Neutrophil (primary cell): ENCODE results near the gene CABLES1.

ENCODE experiments used
- H3K27ac ChIP-seq: fragments of 200-600 bp; sonication (generic); 2 replicates; pipeline ENCODE4 v1.5.1; 2016; ENCODE audit warnings: mild to moderate bottlenecking, moderate library complexity
- H3K27me3 ChIP-seq: fragments of 200-600 bp; sonication (generic); 2 replicates; pipeline ENCODE4 v1.6.0; 2016; ENCODE audit warnings: mild to moderate bottlenecking
- H3K36me3 ChIP-seq: fragments of 200-600 bp; sonication (generic); 2 replicates; pipeline ENCODE4 v1.5.1; 2017
- H3K4me1 ChIP-seq, 2 experiments: fragments of 200-600 bp in 1 of 2; sonication (generic) in 1 of 2; 1 replicate in 1 of 2; 2 replicates in 1 of 2; pipeline versions ENCODE4 v1.5.1 to v1.6.1; 2013 to 2016; ENCODE audit warnings: low read depth in 1 of 2, low read length in 1 of 2, mild to moderate bottlenecking in 1 of 2, moderate library complexity in 1 of 2; ENCODE audit not compliant: control insufficient read depth in 1 of 2, insufficient read depth in 1 of 2
- H3K4me3 ChIP-seq, 2 experiments: fragments of 200-600 bp in 1 of 2; sonication (generic) in 1 of 2; 1 replicate in 1 of 2; 2 replicates in 1 of 2; pipeline ENCODE4 v1.5.1; 2013 to 2016; ENCODE audit warnings: low read depth in 1 of 2, low read length in 1 of 2, mild to moderate bottlenecking in 1 of 2, moderate library complexity in 1 of 2
- H3K9me3 ChIP-seq: fragments of 200-600 bp; sonication (generic); 2 replicates; pipeline ENCODE4 v1.5.1; 2016
- CTCF ChIP-seq: fragments of 200-600 bp; sonication (generic); IDR thresholded peaks from 2 replicates; pipeline ENCODE4 v1.5.1; 2016; ENCODE audit warnings: antibody characterized with exemption

Gene CABLES1

DNA sequence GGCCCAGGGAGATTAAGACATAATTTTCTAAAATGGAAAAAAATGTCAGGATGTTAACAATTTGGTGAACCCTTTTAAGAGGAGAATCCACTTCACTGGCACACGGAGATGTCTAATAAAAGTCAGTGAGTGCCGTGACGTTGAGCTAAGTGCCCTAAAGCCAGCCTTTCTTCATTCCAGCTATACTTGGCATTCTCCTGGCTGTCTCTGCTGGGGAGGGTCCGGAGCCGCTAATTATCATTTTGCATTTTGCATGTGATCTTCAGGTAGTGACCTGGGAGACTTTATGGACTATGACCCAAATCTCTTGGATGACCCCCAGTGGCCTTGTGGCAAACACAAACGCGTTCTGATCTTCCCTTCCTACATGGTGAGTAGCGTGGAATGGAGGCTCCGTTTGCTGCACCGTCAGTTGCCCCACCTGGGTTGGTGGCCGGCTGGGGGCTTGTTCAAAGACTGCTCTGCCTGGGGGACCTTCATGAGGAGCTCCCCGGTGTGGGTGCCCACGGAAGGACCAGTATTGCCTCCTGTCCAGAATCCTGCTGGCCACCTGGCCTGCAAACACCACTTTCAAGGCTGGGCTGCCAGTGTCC is 101.7 kb downstream of the CABLES1 start:
- Histone ChIP-seq H3K27ac (peak overlapping the region; percentile 61), H3K4me1 (peaks cover 10 to 11% of the 10 kb centered on the region in 2 experiments), H3K36me3 (no peaks in the 10 kb centered on the region), H3K4me3 (no peak overlapping the region), H3K9me3 (no peaks in the 10 kb centered on the region), H3K27me3 (no peaks in the 10 kb centered on the region)
- no peak for TF ChIP-seq CTCF

GRCh38 chr18:23237524-23238151 is 102.4 kb downstream of the CABLES1 start:
- no peaks in the 10 kb centered on the region for H3K9me3 ChIP-seq
- H3K36me3 ChIP-seq: no peaks in the 10 kb centered on the region
- no peaks in the 10 kb centered on the region for H3K27me3 ChIP-seq
- TF ChIP-seq CTCF: no peak
- peak overlapping the region; percentile 44 to 57 for H3K4me3 ChIP-seq
- H3K4me1 ChIP-seq: peaks cover 10 to 11% of the 10 kb centered on the region in 2 experiments
- peak overlapping the region; percentile 61 for H3K27ac ChIP-seq

DNA sequence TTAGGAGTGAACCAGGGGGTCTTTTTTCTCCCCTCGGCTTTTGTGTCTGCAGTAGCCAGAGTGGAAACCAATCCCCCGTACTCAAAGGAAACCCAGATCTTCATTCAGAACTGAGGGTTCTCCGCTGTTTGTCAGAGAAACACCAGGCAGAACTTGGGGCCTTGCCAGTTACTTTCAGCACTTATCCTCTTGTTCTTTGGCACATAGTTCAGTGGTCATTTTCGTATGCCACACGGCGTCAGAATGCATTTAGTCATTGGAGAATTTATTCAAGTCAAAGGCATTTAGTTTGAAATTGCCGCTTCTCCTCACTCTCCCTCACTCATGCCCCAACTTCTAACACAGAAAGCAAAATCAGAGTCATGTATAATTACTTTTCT is 102.9 kb downstream of the CABLES1 start:
- H3K27ac ChIP-seq: no peak overlapping the region
- no peaks in the 10 kb centered on the region for H3K9me3 ChIP-seq
- no peak for TF ChIP-seq CTCF
- H3K27me3 ChIP-seq: no peaks in the 10 kb centered on the region
- H3K4me3 ChIP-seq: peak overlapping the region; percentile 44 to 57
- no peaks in the 10 kb centered on the region for H3K36me3 ChIP-seq
- H3K4me1 ChIP-seq: peaks cover 12 to 13% of the 10 kb centered on the region in 2 experiments

GRCh38 chr18:23238651-23239349 is 103.5 kb downstream of the CABLES1 start:
- Histone ChIP-seq H3K27me3 (no peaks in the 10 kb centered on the region), H3K27ac (no peak overlapping the region), H3K36me3 (no peaks in the 10 kb centered on the region), H3K4me1 (peaks cover 15 to 19% of the 10 kb centered on the region in 2 experiments), H3K9me3 (no peaks in the 10 kb centered on the region), H3K4me3 (no peak overlapping the region)
- TF ChIP-seq CTCF: no peak

DNA sequence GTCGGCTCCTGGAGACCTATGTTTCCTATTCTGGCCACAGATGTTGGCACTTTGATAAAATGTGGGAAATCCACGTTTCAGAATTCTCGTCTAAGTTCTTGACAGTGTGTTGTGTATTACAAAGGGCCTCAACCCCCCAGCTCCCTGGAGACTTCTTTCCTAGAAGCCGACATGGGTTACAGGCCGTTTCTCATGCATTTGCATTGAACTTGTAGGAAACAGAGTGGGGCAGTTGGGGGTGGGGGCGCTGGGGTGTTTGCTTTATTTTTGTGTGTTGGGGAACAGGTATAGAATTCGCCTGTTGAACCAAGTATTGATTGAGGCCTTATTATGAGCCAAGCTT is 104.0 kb downstream of the CABLES1 start:
- H3K27me3 ChIP-seq: no peaks in the 10 kb centered on the region
- TF ChIP-seq CTCF: no peak
- no peaks in the 10 kb centered on the region for H3K36me3 ChIP-seq
- peaks cover 19 to 23% of the 10 kb centered on the region in 2 experiments for H3K4me1 ChIP-seq
- no peak overlapping the region for H3K4me3 ChIP-seq
- no peak overlapping the region for H3K27ac ChIP-seq
- no peaks in the 10 kb centered on the region for H3K9me3 ChIP-seq
